Stimulated activated CD4-positive, alpha-beta T cell treated with anti-CD3 and anti-CD28 coated beads, Interleukin-12 subunit alpha, Interleukin-12 subunit beta, amount 100 ng/mL, for 4 hours (primary cell): ENCODE results near the gene OLFML1.
"Not testable (repeated sequence)": the region's sequence is repeated elsewhere in the genome, so short reads cannot be mapped to it uniquely, and the experiment has no call there.

Experiments
- DNase-seq: peaks from one replicate; pipeline ENCODE4 v3.0.0-alpha.2; 2020

Gene OLFML1

GRCh38 chr11:7513234-7514098 lies 28.2 kb downstream of the OLFML1 start, which contains the start of gene PPFIBP2:
Gene PPFIBP2 (plus strand): TSS chr11:7513999. CDS start chr11:7549476, 35,477 bp downstream.
- DNase-seq = peak; percentile 84

GRCh38 chr11:7514099-7514591 lies 28.8 kb downstream of the OLFML1 start:
- DNase-seq = peak; percentile 15

GRCh38 chr11:7515447-7515886 lies 30.2 kb downstream of the OLFML1 start:
- no peak for DNase-seq

- no peak for DNase-seq
These were observed 31.2 kb downstream of the OLFML1 start for GRCh38 chr11:7516475-7516874.

GRCh38 chr11:7517743-7518142 lies 32.4 kb downstream of the OLFML1 start:
- DNase-seq = not testable (repeated sequence)

GRCh38 chr11:7518811-7519562 lies 33.7 kb downstream of the OLFML1 start:
- no peak for DNase-seq

- no peak for DNase-seq
These were observed 35.0 kb downstream of the OLFML1 start for GRCh38 chr11:7520011-7520942.

GRCh38 chr11:7520981-7521487 lies 35.7 kb downstream of the OLFML1 start:
- DNase-seq = no peak

- no peak for DNase-seq
These were observed 36.8 kb downstream of the OLFML1 start for GRCh38 chr11:7522121-7522520.

GRCh38 chr11:7522546-7522945 lies 37.2 kb downstream of the OLFML1 start:
- no peak for DNase-seq

- no peak for DNase-seq
These were observed 38.3 kb downstream of the OLFML1 start for GRCh38 chr11:7523416-7524210.

GRCh38 chr11:7524462-7525235 lies 39.3 kb downstream of the OLFML1 start:
- no peak for DNase-seq

- no peak for DNase-seq
These were observed 40.1 kb downstream of the OLFML1 start for GRCh38 chr11:7525424-7525823.

GRCh38 chr11:7527029-7527428 lies 41.7 kb downstream of the OLFML1 start:
- DNase-seq = no peak

GRCh38 chr11:7528514-7529049 lies 43.3 kb downstream of the OLFML1 start:
- DNase-seq = no peak

GRCh38 chr11:7530013-7530640 lies 44.8 kb downstream of the OLFML1 start:
- DNase-seq = no peak

GRCh38 chr11:7531011-7531410 lies 45.7 kb downstream of the OLFML1 start:
- DNase-seq = no peak

GRCh38 chr11:7532405-7533145 lies 47.3 kb downstream of the OLFML1 start:
- DNase-seq = no peak
